Keratinocyte (primary cell): Measurements from ENCODE around the gene SERPINB5. TPM values are rescaled to one million over a fixed set of nuclear protein-coding genes. Genes with fewer than 3 reads are reported as not detected.

ENCODE experiments used
- DNase-seq: peaks from one replicate; pipeline ENCODE4 v3.0.0-alpha.2; 2011; ENCODE audit warnings: low read depth, missing footprints, low spot score
- FAIRE-seq: peaks from 2 replicates; lab custom pipeline; 2011; peaks lifted over from hg19 to GRCh38; lab: Jason Lieb, UNC
- H2AFZ ChIP-seq: 2 replicates; pipeline ENCODE4 v1.6.0; 2012; ENCODE audit warnings: low read length, control low read depth, inconsistent platforms; ENCODE audit not compliant: control insufficient read depth
- H3K27ac ChIP-seq: 2 replicates; pipeline ENCODE4 v1.5.1; 2011; ENCODE audit warnings: low read length; ENCODE audit not compliant: control insufficient read depth, insufficient read depth
- H3K27me3 ChIP-seq: 3 replicates; pipeline ENCODE4 v1.6.0; 2011; ENCODE audit warnings: low read length; ENCODE audit not compliant: control insufficient read depth, insufficient read depth; ENCODE audit errors: extremely low read depth
- H3K36me3 ChIP-seq, 2 experiments: 2 replicates in 1 of 2; 3 replicates in 1 of 2; pipeline ENCODE4 v1.5.1; 2011; ENCODE audit warnings: low read length in 2 of 2, mild to moderate bottlenecking in 1 of 2; ENCODE audit not compliant: control insufficient read depth in 2 of 2, insufficient read depth in 2 of 2; ENCODE audit errors: extremely low read depth in 1 of 2
- H3K4me1 ChIP-seq: 3 replicates; pipeline ENCODE4 v1.5.1; 2011; ENCODE audit warnings: low read length; ENCODE audit not compliant: control insufficient read depth, insufficient read depth; ENCODE audit errors: extremely low read depth
- H3K4me2 ChIP-seq: 3 replicates; pipeline ENCODE4 v1.6.0; 2011; ENCODE audit warnings: low read depth, low read length; ENCODE audit not compliant: control insufficient read depth, insufficient read depth; ENCODE audit errors: extremely low read depth
- H3K4me3 ChIP-seq, 3 experiments: fragments of 200-600 bp in 1 of 3; sonication (generic) in 1 of 3; 2 replicates in 2 of 3; 3 replicates in 1 of 3; pipeline ENCODE4 v1.5.1; 2011 to 2016; ENCODE audit warnings: low read length in 3 of 3, mild to moderate bottlenecking in 3 of 3, control low read depth in 2 of 3, inconsistent platforms in 1 of 3, low read depth in 1 of 3, mixed read lengths in 1 of 3, mixed run types in 1 of 3, moderate library complexity in 1 of 3; ENCODE audit not compliant: control insufficient read depth in 2 of 3, insufficient read depth in 2 of 3; ENCODE audit errors: extremely low read depth in 1 of 3
- H3K79me2 ChIP-seq: 2 replicates; pipeline ENCODE4 v1.6.0; 2012; ENCODE audit warnings: low read length; ENCODE audit not compliant: control insufficient read depth, insufficient read depth
- H3K9ac ChIP-seq: 3 replicates; pipeline ENCODE4 v1.6.0; 2011; ENCODE audit warnings: low read length; ENCODE audit not compliant: control insufficient read depth, insufficient read depth; ENCODE audit errors: extremely low read depth
- H3K9me1 ChIP-seq: 3 replicates; pipeline ENCODE4 v1.6.0; 2011; ENCODE audit warnings: low read length; ENCODE audit not compliant: control insufficient read depth, insufficient read depth; ENCODE audit errors: extremely low read depth
- H3K9me3 ChIP-seq: 2 replicates; pipeline ENCODE4 v1.5.1; 2012; ENCODE audit warnings: low read depth, low read length; ENCODE audit not compliant: control insufficient read depth
- H4K20me1 ChIP-seq: 3 replicates; pipeline ENCODE4 v1.6.0; 2011; ENCODE audit warnings: low read length; ENCODE audit not compliant: control insufficient read depth, insufficient read depth; ENCODE audit errors: extremely low read depth
- EZH2 ChIP-seq: IDR thresholded peaks from one replicate; pipeline ENCODE4 v1.6.1; 2012; ENCODE audit warnings: inconsistent platforms, mild to moderate bottlenecking, low read length, moderate library complexity
- dilution Hi-C: fragments of 300-500 bp; cut with MboI; formaldehyde crosslinking; loops from one replicate; pipeline ENCODE4 v1.7.0; 2020; ENCODE audit warnings: low sequenced_read_pairs; ENCODE audit not compliant: extremely low pct_ligation_motif_present
- polyA plus RNA-seq, 5 experiments: library from polyadenylated mRNA; depleted of rRNA in 3 of 5; stranded (reverse) in 3 of 5; stranded (forward) in 1 of 5; unstranded in 1 of 5; fragments of >200 nt; gene quantifications; 1 replicate in 1 of 5; 2 replicates in 3 of 5; 3 replicates in 1 of 5; pipeline versions ENCODE4 v1.2.1 to v1.2.3, GENCODE V29; 2011 to 2012; ENCODE audit warnings: missing spikeins in 2 of 5, low read depth in 1 of 5, low replicate concordance in 1 of 5
- TF ChIP-seq, protein P1 (sequence below), 3 experiments: IDR thresholded peaks in 1 of 3; conservative IDR thresholded peaks in 1 of 3; optimal IDR thresholded peaks in 1 of 3; 2 replicates in 2 of 3; 3 replicates in 1 of 3; pipeline versions ENCODE3 to v1.5.1; 2011; ENCODE audit warnings: low read length in 3 of 3, mild to moderate bottlenecking in 3 of 3, moderate library complexity in 2 of 3, control low read depth in 1 of 3, inconsistent platforms in 1 of 3; ENCODE audit not compliant: insufficient read depth in 2 of 3; ENCODE audit errors: extremely low read depth in 1 of 3

SERPINB5 gene
- polyA plus RNA-seq, 1 donor (not counting 4 experiments of a cell fraction or from before 2014, with no cell fraction given) = 833 TPM

DNA sequence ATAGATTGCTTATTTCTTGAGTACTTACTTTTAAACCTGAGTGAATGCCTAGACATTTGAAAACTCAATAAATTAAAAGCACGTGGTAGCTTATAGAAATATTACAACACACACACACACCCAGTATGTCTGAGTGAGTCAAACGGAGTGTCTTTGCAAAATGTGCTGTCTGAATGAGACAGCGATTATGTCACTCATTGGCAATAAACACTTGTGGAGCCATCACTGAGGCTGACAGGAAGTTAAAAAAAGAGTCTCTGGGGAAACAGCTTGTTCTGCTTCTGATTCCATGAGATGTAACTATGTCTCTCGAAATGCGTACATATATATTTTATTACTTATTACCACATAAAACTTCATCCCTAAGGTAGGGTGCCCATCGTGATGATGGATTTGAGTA, 32.2 kb upstream of the SERPINB5 start:
- H3K27ac ChIP-seq = peak overlapping the region; percentile 88

DNA sequence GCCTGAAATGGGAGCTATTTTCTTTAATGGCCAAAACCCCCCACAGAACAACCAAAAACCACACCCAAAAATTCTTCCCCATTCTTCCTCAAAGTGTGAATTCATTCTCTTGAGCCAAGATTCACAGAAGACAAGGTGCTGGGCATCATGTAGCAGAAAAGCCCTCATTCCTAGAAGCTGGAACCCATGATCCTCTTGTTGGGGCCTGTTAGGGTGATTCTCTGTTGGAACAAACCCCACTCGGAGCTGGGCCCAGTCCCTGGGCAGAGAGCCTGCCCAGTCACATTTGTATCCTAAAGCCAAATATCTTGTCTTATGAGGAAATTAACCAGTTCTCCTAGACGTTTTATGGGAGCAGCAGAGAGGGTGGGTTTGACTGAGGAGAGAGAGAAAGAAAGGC, 31.7 kb upstream of the SERPINB5 start:
- DNase-seq = no peak
- dilution Hi-C loops = no loop called here
- H3K36me3 ChIP-seq = no peaks in the 10 kb centered on the region
- peak overlapping the region; percentile 71 for H3K9ac ChIP-seq
- no peak for TF ChIP-seq EZH2
- H3K4me3 ChIP-seq = peak overlapping the region in 1 of 3 experiments; percentile 32
- no peaks in the 10 kb centered on the region for H3K9me3 ChIP-seq
- H3K79me2 ChIP-seq = no peaks in the 10 kb centered on the region
- no peak for FAIRE-seq
- peaks cover 22% of the 10 kb centered on the region for H3K4me1 ChIP-seq
- no peaks in the 10 kb centered on the region for H4K20me1 ChIP-seq
- H3K9me1 ChIP-seq = no peaks in the 10 kb centered on the region
- peak overlapping the region; percentile 4 for H2AFZ ChIP-seq
- no peaks in the 10 kb centered on the region for H3K27me3 ChIP-seq
- peak overlapping the region; percentile 88 for H3K27ac ChIP-seq
- peak overlapping the region; percentile 51 for H3K4me2 ChIP-seq

More for the DNA sequence above, 32.2 kb upstream of the SERPINB5 start:
- no peaks in the 10 kb centered on the region for H3K9me3 ChIP-seq
- dilution Hi-C loops = no loop called here
- H3K9ac ChIP-seq = peak overlapping the region; percentile 71
- peak overlapping the region; percentile 51 for H3K4me2 ChIP-seq
- H3K4me1 ChIP-seq = peaks cover 22% of the 10 kb centered on the region
- no peaks in the 10 kb centered on the region for H3K27me3 ChIP-seq
- no peaks in the 10 kb centered on the region for H3K79me2 ChIP-seq
- no peak overlapping the region for H2AFZ ChIP-seq
- no peaks in the 10 kb centered on the region for H3K9me1 ChIP-seq
- peak overlapping the region in 1 of 3 experiments; percentile 32 for H3K4me3 ChIP-seq
- H4K20me1 ChIP-seq = no peaks in the 10 kb centered on the region
- H3K36me3 ChIP-seq = no peaks in the 10 kb centered on the region
- TF ChIP-seq, protein P1, sequence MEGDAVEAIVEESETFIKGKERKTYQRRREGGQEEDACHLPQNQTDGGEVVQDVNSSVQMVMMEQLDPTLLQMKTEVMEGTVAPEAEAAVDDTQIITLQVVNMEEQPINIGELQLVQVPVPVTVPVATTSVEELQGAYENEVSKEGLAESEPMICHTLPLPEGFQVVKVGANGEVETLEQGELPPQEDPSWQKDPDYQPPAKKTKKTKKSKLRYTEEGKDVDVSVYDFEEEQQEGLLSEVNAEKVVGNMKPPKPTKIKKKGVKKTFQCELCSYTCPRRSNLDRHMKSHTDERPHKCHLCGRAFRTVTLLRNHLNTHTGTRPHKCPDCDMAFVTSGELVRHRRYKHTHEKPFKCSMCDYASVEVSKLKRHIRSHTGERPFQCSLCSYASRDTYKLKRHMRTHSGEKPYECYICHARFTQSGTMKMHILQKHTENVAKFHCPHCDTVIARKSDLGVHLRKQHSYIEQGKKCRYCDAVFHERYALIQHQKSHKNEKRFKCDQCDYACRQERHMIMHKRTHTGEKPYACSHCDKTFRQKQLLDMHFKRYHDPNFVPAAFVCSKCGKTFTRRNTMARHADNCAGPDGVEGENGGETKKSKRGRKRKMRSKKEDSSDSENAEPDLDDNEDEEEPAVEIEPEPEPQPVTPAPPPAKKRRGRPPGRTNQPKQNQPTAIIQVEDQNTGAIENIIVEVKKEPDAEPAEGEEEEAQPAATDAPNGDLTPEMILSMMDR (optimal IDR thresholded peaks at IDR 0.05 in 1 of 3, IDR thresholded peaks at IDR 0.05 in 1 of 3, conservative IDR thresholded peaks at IDR 0.05 in 1 of 3; ENCODE audit: extremely low read depth in 1 of 3, insufficient read depth in 2 of 3, low read length in 3 of 3) = no peak
- TF ChIP-seq EZH2 = no peak
- peak; percentile 99 for FAIRE-seq
- no peak for DNase-seq

DNA sequence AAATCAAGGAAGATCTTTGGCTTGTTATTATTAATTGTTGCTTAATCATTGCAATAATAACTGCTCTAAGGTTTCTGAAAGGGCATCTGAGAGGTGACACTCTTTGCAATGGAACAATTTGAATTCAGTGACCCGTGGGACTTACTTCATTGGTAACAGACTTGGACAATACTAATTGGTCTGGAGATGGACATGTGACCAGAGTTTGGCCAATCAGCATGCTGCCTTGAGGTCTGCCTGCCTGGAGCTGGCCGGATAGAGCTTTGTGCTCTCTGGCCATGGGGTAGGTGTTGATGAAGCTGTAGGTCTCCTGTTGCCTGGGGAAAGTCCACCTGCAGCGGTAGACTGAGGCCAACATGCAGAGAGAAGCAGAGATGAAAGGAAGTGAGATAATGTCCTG, 30.5 kb upstream of the SERPINB5 start:
- H3K4me1 ChIP-seq = peaks cover 25% of the 10 kb centered on the region
- H3K9me1 ChIP-seq = no peaks in the 10 kb centered on the region
- TF ChIP-seq, protein P1 (optimal IDR thresholded peaks at IDR 0.05 in 1 of 3, IDR thresholded peaks at IDR 0.05 in 1 of 3, conservative IDR thresholded peaks at IDR 0.05 in 1 of 3; ENCODE audit: extremely low read depth in 1 of 3, insufficient read depth in 2 of 3, low read length in 3 of 3) = no peak
- no peak for TF ChIP-seq EZH2
- no peak overlapping the region for H3K4me2 ChIP-seq
- H3K36me3 ChIP-seq = no peaks in the 10 kb centered on the region
- no peaks in the 10 kb centered on the region for H4K20me1 ChIP-seq
- H3K79me2 ChIP-seq = no peaks in the 10 kb centered on the region
- no peaks in the 10 kb centered on the region for H3K27me3 ChIP-seq
- DNase-seq = no peak
- H3K27ac ChIP-seq = no peak overlapping the region
- H3K4me3 ChIP-seq = no peak overlapping the region
- no peaks in the 10 kb centered on the region for H3K9me3 ChIP-seq
- dilution Hi-C loops = no loop called here
- H2AFZ ChIP-seq = no peak overlapping the region
- no peak for FAIRE-seq
- H3K9ac ChIP-seq = no peak overlapping the region
